GM18867 (cell line): ENCODE data around the gene FOXP1.

Source experiments
- ATAC-seq: cut with Tn5 transposase; IDR thresholded peaks from one replicate; pipeline ENCODE4 v1.9.1; 2021; ENCODE audit warnings: mild to moderate bottlenecking, moderate library complexity; ENCODE audit not compliant: unreplicated experiment

FOXP1 gene

GRCh38 chr3:71140477-71140876, 443.1 kb downstream of the FOXP1 start:
- no peak for ATAC-seq

- ATAC-seq = no peak
Observed at GRCh38 chr3:71139496-71139895, 444.0 kb downstream of the FOXP1 start.

GRCh38 chr3:71138410-71138809, 445.1 kb downstream of the FOXP1 start:
- ATAC-seq = no peak

DNA sequence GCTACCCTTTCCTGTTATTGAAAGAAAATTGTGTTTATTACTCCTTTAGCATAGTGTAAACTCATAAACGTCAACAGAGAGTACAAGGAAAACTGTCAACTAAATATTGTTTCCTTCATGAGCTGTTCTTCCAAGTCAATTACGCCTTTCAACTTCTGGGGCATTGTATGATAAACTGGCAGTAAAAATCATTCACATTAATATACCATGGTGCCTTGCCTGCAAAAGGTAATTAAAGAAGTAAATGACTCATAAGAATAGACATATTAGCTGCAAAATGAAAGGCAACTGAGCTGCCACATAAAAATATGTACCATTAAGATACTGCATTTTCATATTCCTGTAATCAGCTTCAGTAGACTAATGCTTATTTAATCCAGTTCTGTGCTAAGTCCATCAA, 447.3 kb downstream of the FOXP1 start:
- no peak for ATAC-seq

DNA sequence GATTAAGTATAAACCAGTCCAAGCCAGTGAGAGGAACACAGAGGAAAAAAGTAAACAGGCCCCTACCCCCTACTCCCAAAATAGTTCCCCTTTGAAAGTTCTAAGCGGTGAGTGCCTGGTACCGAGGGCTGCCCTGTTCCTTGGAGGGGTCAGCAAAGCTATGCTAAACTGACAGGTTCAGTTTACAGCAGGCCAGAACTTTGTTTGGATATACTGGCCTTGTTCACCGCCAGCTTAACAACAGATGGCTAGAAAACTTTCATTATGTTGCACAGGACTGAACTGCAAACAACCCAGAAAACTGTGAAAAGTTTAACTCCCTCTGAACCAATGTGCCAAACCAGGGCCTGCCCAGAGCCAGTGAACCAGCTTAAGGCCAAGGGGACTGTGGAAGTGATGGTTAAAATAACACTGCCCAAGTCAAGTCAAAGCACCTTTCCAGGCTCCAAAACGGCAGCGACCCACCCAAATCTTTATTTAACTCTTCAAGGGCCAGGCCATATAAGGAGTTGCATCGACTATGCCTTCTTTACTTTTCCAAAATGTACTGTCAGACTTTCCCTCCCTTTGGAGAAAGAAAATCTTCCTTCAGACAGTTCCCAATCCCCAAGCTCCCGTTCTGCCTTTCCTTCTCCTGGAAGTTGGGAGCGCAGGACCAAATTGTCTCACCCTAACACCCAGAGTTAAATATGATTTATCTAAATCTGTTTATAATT, 448.0 kb downstream of the FOXP1 start:
- ATAC-seq = no peak

- ATAC-seq = no peak
Observed at GRCh38 chr3:71134521-71134920, 449.0 kb downstream of the FOXP1 start.

GRCh38 chr3:71133865-71134264, 449.7 kb downstream of the FOXP1 start:
- no peak for ATAC-seq

DNA sequence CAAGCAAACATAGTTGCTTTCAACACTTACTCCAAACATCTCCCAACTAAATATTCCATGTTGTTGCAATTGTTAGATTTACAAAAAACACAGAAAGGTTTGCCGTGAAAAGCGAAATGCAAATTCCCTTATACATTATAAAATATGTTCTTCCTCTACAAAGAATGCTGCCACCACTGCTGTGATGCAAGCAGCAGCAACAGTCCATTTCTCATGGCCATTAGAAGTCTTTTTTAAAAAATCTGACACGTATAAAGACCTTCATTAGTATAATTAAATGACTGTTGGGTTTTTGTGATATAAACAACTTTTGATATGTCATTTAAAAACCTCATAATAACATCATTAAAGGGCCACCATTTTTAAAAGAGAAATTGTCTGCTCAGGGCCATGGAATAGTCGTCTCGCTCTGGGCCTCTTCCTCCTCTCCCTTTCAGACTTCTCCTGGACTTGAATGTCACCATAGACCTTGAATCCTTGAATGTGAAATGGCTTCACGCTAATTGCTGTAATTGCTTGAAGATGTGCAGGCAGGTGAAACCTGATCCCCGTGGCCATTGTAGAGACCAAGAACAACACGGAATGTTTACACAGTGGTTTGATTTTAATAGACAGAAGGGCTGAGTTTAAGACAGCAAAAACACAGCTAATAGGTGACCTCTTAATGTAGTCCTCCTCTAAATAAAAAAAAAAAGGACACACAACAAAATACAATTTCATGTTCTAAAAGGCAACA, 450.4 kb downstream of the FOXP1 start:
- no peak for ATAC-seq

GRCh38 chr3:71131375-71132314, 451.9 kb downstream of the FOXP1 start:
- no peak for ATAC-seq

DNA sequence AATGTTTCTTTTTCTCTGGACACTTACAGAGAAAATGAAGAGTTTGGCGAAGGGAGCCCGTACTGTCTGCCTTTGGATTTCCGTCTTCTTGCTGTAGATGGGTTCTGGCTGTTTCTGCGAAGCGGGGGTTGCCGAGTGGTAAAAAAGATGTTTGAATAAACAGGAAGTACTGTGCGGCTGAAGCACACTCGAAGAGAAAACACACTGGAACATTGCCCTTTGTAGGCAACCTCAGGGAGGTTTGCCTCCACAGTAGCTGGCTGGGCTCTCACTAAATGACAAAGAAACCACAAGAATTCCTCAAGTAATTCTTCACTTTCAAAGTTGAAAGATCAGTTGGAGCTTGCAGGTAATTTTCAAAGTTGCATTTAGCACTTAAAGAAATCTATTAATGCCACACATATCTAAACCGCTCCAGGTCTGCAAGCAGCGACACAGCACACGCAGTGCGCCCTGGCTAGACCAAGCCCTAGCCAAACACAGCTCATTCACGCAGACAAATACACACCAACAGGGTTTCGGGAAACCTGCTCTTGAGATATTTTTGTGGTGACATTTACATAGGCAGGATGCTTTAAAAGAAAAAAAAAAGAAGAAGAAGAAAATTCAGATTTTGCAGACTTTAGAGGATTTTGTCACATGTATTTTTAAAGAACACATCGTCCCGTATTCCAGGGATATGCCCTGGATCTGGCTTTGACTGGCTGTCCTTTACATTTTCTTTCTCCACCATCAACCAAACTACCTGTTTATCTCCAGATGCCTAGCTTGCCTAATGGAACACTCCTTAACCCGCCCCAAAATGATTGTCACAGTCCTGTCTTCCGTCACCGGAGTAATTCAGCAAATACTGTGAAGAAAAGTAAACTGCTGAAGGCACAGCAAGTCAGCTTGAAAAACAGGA, 452.8 kb downstream of the FOXP1 start:
- ATAC-seq = peak; percentile 74

- peak; percentile 12 for ATAC-seq
Observed at GRCh38 chr3:71129611-71130431, 453.7 kb downstream of the FOXP1 start.

DNA sequence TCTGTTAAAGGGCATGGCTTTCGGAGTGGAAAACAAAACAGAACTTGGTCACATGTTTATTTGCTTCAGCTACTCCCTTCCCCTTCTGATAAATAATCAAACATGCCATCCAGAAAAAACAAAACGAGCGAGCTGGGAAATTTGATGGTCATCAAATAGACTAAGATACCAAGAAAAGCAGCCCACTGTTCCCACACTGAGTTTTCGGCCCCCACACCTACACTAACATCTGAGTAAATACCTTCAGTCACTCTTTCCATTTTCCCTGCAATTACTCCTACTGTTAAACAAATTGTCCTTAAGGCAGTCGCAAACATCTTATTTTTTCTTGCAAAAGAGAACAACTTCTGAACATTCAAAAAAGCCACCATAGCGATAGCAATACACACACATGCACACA, 454.6 kb downstream of the FOXP1 start:
- no peak for ATAC-seq

DNA sequence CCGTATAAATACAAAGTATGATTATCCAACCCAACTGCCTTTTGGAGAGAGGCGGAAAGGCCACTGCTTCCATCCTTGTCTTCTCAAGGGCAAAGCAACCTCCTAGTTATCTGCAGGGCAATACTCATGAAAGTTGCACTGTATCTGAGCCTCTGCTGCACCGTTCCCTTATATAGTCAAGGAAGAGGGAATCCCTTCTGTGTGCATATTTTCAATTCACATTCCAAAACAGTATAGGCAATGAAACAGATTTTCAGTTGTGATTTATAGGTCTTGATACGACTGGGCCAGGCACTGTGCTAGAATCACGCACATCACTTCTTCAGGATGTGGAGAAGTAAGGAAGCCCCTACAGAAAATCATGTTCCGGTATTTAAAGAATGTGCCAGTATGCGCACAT, 455.7 kb downstream of the FOXP1 start:
- ATAC-seq = no peak

GRCh38 chr3:71127052-71127831, 456.3 kb downstream of the FOXP1 start:
- ATAC-seq = no peak

DNA sequence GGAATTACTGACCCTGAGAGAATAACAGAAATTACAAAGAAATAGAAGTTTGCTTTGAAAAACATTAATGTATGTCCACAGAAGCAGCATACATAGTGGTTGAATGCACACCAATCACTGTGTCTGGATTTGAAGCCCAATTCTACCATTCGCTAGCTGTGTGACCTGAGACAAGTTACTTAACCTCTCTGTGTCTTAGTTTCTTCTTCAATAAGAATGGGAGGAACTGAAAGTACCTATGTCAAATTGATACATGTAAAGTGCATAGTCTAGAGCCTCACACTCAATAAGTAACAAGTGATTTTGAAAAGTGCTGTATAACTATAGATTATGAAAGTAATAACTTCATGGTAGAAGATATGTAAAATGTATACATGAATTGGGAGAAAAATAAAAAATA, 457.8 kb downstream of the FOXP1 start:
- ATAC-seq = no peak

GRCh38 chr3:71124048-71124447, 459.5 kb downstream of the FOXP1 start:
- no peak for ATAC-seq

- ATAC-seq = no peak
Observed at GRCh38 chr3:71122641-71123040, 460.9 kb downstream of the FOXP1 start.

GRCh38 chr3:71121429-71122167, 461.9 kb downstream of the FOXP1 start:
- no peak for ATAC-seq
